ENCODE data around the gene PLCH2.

Gene PLCH2

DNA sequence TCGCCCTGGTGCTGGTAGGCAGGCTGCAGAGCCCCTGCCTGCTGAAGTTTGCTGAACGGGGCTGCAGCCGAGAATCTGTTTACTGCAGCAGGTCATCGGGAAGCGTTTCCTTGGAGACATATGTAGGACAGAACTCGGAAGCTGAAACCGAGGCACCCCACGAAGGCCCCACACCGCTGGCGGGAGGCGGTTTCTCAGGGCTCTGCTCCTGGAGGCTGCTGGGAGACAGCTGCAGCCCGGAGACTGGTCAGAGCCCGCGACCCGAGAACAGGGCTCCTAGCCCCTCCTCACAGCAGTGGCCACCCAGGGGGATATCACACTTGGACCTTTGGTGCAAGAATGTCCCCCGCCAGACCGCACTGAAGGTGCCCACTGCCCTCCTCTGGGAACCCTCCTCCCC is 12.7 kb upstream of the PLCH2 start:
- no peak for DNase-seq

- no peak for DNase-seq
These were observed 10.5 kb upstream of the PLCH2 start for GRCh38 chr1:2465371-2466269.

GRCh38 chr1:2466270-2466665 is 9.8 kb upstream of the PLCH2 start:
- no peak for DNase-seq

DNA sequence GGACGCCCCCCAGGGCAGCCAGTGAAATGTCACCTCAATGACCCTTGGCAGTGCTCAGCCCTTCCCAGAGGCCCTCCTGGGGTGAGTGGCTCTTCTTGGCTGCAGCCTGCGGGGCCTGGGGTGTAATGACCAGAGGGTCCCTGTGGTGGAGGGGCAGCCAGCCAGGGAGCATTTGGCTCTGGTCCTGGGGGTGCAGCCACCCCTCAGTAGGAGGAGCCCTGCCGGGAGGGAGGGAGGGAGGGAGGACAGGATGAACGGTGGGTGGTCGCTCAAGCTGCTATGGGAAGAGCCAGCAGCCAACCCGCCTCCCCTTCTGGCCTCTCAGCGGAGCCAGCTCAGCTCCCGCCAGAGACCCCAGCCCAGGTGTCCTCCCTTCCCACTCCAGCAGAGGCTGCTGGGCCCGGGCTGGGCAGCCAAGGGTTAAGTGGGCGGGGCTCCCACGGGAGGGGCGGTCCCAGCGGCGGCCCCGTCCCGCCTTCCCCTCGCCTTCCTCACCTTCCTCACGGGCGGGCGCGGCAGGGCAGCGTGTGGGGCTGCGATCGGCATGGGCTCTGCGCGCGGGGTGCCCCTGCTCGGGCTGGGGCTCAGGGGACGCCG is 9.0 kb upstream of the PLCH2 start:
- DNase-seq: no peak

- no peak for DNase-seq
These were observed 8.0 kb upstream of the PLCH2 start for GRCh38 chr1:2468041-2468472.

DNA sequence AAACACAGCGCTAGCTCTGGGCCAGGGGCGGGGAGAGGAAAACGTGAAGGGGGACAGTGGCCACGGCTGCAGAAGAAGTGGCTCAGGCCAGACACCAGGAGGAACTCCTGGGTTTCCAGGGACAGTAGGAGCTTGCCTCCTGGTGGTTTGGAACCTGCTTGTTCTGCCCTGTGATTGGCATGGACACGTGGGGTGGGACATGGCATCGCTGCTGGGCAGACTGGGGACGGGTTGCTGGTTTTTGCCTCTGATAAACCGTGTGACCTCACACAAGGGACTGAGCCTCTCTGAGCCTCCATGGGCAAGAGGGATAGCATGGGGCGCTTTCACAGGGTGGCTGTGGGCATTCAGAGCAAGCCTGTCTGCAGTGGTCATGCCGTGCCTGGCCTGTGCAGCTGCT is 7.5 kb upstream of the PLCH2 start:
- no peak for DNase-seq

DNA sequence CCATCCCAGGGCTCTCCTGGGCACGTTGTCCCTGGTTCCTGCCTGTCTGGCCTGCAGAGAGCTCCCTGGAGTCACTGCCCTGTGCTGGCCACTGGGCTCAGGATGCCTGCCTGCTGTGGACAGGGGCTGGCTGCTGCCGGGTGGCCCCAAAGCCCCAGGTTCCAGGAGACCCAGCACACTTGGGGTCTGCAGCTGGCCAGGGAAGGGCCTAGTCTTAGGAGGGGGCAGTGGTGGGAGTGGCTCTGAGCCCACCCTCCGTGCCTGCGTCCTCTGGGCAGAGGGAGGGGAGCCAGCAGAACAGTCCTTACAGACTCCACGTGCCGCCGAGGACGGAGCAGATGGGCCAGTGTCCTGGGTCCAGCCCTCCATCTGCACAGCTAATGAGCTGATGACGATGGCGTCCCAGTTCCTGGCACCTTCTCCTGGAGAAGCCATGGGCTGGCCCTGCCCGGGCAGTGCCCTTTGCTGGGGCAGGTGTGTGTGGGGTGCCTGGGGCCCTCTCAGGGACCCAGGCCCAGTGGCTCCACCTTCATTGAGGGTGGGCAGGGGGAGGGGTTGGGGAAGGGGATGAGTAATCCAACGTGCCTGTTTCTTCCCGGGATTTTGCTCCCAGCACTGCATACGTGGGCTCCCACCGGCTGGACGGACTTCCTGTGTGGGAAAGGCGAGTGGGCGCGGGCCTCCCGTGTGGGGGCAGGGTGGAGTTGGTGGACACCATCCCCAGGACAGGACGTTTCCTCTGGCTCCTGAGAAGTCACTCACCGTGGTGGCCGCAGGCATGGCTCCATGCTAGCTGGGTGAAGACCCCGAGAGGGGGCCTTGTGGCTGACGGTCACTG is 6.8 kb upstream of the PLCH2 start:
- no peak for DNase-seq

DNA sequence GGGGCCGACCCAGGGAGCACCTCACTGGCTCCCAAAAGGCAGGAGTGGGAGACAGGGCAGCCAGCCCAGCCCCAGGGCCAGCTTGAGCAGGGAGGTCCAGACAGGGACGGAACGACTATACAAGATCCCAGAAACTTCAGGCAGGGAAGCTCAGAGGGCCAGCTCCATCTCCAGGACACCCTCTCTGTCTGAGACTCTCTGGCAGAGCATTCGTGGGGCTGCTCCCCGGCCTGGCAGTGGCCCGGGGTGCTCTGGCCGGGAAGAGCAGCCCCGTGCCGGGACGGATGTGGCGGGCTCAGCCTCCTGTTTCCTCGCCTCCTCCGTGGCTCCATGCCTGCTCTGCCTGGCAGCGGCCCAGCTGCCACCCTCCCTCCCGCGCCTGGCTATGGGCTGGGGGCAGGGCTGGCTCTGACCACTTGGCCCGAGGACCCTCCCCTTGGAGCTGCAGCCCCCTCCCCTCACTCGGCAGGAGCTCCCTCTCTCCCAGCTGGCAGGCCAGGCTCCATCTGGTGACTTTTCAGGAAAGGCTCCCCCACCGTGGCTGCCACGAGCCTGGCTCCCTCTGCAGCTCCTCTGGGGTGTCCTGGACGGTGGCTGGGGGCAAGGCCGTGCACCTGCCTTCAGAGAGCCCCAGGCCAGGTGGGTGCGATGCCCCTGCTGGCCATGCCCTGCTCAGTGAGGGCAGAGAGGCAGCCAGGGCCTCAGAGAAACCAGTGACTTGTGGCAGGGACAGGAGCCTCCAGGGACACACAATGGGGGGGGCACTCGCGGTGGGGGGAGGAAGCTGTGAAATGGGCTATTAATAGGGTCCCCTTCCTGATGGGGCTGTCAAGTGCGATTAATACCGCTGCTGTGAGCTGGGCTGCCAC is 5.6 kb upstream of the PLCH2 start:
- DNase-seq: no peak

- no peak for DNase-seq
These were observed 5.0 kb upstream of the PLCH2 start for GRCh38 chr1:2471159-2471471.

GRCh38 chr1:2471587-2472001 is 4.5 kb upstream of the PLCH2 start:
- no peak for DNase-seq

DNA sequence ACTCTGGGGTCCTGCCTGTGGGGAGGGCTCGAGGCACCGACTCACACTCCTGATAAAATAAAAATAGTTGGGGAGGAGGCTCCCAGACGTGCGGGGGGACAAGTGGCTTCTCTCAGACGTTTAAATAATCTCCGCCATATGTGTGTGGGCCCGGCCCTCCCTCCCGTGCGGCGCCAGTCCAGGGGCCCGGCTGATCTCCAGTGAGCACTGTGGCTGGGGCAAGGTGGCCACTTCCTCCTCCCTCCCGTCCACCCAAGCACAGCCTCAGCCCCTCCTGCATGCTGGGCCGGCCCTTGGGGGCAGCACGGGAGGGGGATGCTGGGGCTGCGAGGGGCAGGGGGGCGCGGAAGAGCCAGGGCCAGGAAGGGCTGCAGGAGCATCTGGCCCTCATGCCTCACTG is 4.0 kb upstream of the PLCH2 start:
- DNase-seq: no peak

DNA sequence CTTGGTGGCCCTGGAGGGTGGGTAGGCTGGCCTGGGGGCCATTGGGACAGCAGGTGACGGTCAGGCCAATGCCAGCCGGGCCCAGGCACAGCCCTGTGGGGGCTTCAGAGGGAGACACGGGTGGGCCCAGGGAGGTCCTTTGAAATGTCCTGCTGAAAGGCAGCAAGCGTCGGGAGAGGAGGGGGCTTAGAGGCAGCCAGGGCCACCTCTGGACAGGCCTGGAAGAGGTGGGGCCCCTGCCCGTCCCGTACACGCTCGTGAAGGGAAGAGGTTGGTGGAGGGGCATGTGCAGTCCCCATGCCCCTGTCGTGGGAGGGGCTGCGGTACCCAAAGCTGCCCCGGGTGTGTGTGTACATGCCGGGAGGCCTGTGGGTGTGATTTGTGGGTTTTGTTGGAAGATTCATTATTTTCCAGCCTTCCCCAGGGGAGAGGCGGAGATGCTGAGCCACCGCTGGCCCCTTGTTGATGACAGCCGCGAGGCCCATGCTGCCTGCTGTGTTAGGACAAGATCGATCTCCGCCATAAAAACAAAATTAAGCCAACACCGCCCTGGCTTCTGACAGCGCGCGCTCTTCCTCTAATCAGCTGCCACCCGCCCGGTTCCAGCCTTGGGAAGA is 3.4 kb upstream of the PLCH2 start:
- DNase-seq: no peak

GRCh38 chr1:2473198-2473597 is 2.9 kb upstream of the PLCH2 start:
- no peak for DNase-seq

DNA sequence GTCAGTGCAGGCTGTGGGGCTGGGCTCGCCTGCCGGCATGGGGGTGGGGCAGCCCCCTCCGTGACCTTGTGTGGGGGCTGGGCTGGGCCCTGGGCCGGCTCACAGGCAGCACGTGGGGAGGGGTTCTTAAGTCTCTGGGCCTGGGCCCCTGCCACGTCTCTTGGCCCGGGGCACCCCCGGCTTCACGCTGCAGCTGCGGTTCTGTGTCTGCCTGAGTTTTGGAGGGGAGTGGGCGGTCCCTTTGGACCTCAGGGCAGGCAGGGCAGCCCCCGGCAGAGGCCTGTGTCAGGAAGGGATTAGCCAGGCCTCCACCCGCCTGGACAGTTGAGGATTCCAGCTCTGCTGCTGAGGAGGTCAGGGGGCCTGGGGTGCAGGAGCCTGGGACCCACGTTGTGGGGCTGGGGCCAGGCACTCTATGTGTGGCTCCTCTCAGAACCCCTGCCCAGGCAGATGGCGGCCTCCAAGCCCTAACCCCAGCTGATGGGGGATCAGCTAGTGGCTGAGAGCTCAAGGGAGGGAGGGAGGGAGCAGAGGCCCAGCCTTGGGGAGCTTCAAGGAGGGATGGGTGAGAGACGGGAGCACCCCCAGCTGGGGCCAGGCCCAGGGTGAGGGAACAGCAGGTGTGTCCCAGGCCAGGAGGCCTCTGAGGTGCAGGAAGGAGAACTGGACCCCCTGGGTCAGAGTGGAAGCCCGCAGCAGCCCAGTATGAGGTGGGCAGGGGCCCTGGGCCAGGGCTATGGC is 1.8 kb upstream of the PLCH2 start:
- DNase-seq: no peak

GRCh38 chr1:2474933-2475371 is 1.1 kb upstream of the PLCH2 start:
- no peak for DNase-seq

- DNase-seq: no peak
These were observed 518 bp upstream of the PLCH2 start for GRCh38 chr1:2475571-2475970.

GRCh38 chr1:2477309-2477708 is 1.2 kb downstream of the PLCH2 start:
- DNase-seq: no peak

DNA sequence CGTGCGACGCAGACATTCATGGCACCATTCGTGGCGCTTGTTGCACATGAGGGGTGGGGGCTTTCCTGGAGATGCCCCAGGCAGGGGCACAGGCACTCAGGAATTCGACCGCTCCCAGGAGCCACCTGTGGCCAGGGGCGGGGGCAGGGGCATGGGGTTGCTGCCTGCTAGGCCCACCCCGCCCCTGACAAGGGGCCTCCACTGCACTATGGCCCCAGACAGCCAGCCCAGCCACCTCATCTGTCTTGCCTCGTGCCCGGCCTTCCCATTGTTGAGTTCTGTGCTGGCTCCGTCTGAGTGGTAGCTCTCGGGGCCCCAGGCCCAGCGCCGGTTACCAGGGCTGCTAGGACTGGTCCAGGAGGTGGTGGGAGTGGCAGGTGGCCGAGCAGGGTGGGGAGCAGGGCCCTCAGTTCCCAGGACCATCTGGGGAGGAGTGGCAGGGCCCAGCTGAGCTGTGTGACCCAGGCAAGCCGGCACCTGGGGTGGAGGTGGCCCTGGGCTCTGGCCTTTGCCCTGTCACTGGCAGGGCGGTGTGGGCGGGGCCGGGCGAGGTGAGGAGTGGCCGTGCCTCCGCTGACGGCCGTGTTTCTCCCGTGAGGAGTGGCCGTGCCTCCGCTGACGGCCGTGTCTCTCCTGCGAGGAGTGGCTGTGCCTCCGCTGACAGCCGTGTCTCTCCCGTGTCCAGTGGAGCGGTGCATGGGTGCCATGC is 1.9 kb downstream of the PLCH2 start:
- no peak for DNase-seq

GRCh38 chr1:2479186-2479585 is 3.1 kb downstream of the PLCH2 start:
- DNase-seq: no peak

DNA sequence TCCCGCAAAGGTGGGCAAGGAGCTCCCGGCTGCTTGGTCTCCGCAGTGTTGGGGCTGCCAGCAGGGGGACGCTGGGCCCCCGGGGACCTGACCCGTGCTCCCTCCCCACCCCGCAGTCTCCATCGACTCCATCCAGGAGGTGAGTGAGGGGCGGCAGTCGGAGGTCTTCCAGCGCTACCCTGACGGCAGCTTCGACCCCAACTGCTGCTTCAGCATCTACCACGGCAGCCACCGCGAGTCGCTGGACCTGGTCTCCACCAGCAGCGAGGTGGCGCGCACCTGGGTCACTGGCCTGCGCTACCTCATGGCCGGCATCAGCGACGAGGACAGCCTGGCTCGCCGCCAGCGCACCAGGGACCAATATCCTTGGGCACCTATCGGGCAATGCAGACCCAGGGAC is 3.5 kb downstream of the PLCH2 start:
- no peak for DNase-seq
